Measurements from ENCODE around the gene LRIG1.

DNA sequence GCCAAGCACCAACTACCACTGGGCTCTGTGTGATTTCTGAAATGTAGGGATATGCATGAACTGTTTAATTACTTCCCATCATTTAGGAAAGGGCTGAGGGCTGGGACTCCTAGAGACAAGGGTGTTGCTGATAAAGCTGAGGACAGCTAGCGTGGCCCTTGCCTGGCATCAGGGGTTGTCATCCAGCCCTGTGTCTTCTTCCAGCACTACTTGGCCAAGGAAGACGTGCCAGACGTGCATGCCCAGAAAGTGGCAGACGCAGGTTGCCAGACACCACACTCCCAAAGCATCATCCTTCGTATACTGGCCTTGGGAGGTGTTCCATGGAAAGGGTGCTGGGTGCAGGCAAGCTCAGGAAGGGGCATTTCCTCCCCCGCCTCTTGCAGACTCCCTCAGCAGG is 64.8 kb downstream of the LRIG1 start:
- TF ChIP-seq, protein P1, sequence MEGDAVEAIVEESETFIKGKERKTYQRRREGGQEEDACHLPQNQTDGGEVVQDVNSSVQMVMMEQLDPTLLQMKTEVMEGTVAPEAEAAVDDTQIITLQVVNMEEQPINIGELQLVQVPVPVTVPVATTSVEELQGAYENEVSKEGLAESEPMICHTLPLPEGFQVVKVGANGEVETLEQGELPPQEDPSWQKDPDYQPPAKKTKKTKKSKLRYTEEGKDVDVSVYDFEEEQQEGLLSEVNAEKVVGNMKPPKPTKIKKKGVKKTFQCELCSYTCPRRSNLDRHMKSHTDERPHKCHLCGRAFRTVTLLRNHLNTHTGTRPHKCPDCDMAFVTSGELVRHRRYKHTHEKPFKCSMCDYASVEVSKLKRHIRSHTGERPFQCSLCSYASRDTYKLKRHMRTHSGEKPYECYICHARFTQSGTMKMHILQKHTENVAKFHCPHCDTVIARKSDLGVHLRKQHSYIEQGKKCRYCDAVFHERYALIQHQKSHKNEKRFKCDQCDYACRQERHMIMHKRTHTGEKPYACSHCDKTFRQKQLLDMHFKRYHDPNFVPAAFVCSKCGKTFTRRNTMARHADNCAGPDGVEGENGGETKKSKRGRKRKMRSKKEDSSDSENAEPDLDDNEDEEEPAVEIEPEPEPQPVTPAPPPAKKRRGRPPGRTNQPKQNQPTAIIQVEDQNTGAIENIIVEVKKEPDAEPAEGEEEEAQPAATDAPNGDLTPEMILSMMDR (conservative IDR thresholded peaks at IDR 0.05; ENCODE audit: low read depth, low read length), result no peak
- no peak for TF ChIP-seq EZH2 (IDR thresholded peaks at IDR 0.05; ENCODE audit: borderline replicate concordance, low read depth, low read length, poor library complexity, severe bottlenecking)

All from A673 (cell line).